WI38 (cell line): Measurements from ENCODE around the gene THUMPD3.

Experiments
- H3K4me3 ChIP-seq: 2 replicates; pipeline ENCODE4 v1.5.1; 2011; ENCODE audit warnings: low read depth, mild to moderate bottlenecking, control low read depth, low read length
- CTCF ChIP-seq: IDR thresholded peaks from 2 replicates; pipeline ENCODE4 v1.5.1; 2012; ENCODE audit warnings: low read depth, mild to moderate bottlenecking, control low read depth, low read length

THUMPD3 gene

GRCh38 chr3:9362731-9363530, at the start of gene THUMPD3:
Gene THUMPD3 (plus strand): TSS chr3:9363054. CDS start chr3:9365069, 2,015 bp downstream.
- peak within 1 kb of the TSS; percentile 79 for H3K4me3 ChIP-seq
- no peak for TF ChIP-seq CTCF

- no peak for TF ChIP-seq CTCF
- no peak overlapping the region for H3K4me3 ChIP-seq
Measured at GRCh38 chr3:9314796-9315195, 48.1 kb upstream of the THUMPD3 start.

- no peak for TF ChIP-seq CTCF
- peak overlapping the region; percentile 20; the same call in 1 of the 2 replicates for H3K4me3 ChIP-seq
Measured at GRCh38 chr3:9316881-9317361, 45.9 kb upstream of the THUMPD3 start.

- no peak overlapping the region for H3K4me3 ChIP-seq
- TF ChIP-seq CTCF: no peak
Measured at GRCh38 chr3:9322780-9323179, 40.1 kb upstream of the THUMPD3 start.

GRCh38 chr3:9324944-9325343, 37.9 kb upstream of the THUMPD3 start:
- TF ChIP-seq CTCF: no peak
- no peak overlapping the region for H3K4me3 ChIP-seq

GRCh38 chr3:9327578-9327977, 35.3 kb upstream of the THUMPD3 start:
- H3K4me3 ChIP-seq: no peak overlapping the region
- TF ChIP-seq CTCF: no peak

GRCh38 chr3:9330166-9330703, 32.6 kb upstream of the THUMPD3 start:
- no peak overlapping the region for H3K4me3 ChIP-seq
- no peak for TF ChIP-seq CTCF
